Activated naive CD4-positive, alpha-beta T cell treated with anti-CD3 and anti-CD28 coated beads for 36 hours (primary cell): Measurements from ENCODE around the gene TDRD7. TPM values are rescaled to one million over a fixed set of nuclear protein-coding genes. Genes with fewer than 3 reads are reported as not detected.

ENCODE experiments used
- CTCF ChIA-PET: fragments of 350-600 bp; sonication (Branson Sonifier 250); formaldehyde crosslinking; loops from one replicate; lab custom pipeline; 2021; ENCODE audit warnings: antibody characterized with exemption; lab: Charles Lee
- DNase-seq: peaks from one replicate; pipeline ENCODE4 v3.0.0-alpha.2; 2020
- H3K27ac Mint-ChIP-seq: one replicate; pipeline ENCODE4 v1.8.0; 2021; ENCODE audit warnings: mild to moderate bottlenecking, mixed read lengths
- H3K27me3 Mint-ChIP-seq: one replicate; pipeline ENCODE4 v1.8.0; 2021; ENCODE audit warnings: low read depth, mixed read lengths
- H3K36me3 Mint-ChIP-seq: one replicate; pipeline ENCODE4 v1.8.0; 2021; ENCODE audit warnings: low read depth, mixed read lengths
- H3K4me1 Mint-ChIP-seq: one replicate; pipeline ENCODE4 v1.8.0; 2021; ENCODE audit warnings: low read depth, mixed read lengths
- H3K4me3 Mint-ChIP-seq: one replicate; pipeline ENCODE4 v1.8.0; 2021; ENCODE audit warnings: mild to moderate bottlenecking, moderate library complexity, mixed read lengths
- H3K9me3 Mint-ChIP-seq: one replicate; pipeline ENCODE4 v1.8.0; 2021; ENCODE audit warnings: mixed read lengths
- intact Hi-C: fragments of 100-400 bp; cut with micrococcal nuclease; formaldehyde crosslinking; loops from one replicate; pipeline ENCODE4 v1.15.1; 2023
- total RNA-seq, 2 experiments: library from RNA; stranded (reverse); gene quantifications; one replicate each; pipeline ENCODE4 v1.2.3, GENCODE V29; 2021

The TDRD7 gene
- total RNA-seq, 2 experiments from 2014 or later = 6.9 to 7.4 TPM

DNA sequence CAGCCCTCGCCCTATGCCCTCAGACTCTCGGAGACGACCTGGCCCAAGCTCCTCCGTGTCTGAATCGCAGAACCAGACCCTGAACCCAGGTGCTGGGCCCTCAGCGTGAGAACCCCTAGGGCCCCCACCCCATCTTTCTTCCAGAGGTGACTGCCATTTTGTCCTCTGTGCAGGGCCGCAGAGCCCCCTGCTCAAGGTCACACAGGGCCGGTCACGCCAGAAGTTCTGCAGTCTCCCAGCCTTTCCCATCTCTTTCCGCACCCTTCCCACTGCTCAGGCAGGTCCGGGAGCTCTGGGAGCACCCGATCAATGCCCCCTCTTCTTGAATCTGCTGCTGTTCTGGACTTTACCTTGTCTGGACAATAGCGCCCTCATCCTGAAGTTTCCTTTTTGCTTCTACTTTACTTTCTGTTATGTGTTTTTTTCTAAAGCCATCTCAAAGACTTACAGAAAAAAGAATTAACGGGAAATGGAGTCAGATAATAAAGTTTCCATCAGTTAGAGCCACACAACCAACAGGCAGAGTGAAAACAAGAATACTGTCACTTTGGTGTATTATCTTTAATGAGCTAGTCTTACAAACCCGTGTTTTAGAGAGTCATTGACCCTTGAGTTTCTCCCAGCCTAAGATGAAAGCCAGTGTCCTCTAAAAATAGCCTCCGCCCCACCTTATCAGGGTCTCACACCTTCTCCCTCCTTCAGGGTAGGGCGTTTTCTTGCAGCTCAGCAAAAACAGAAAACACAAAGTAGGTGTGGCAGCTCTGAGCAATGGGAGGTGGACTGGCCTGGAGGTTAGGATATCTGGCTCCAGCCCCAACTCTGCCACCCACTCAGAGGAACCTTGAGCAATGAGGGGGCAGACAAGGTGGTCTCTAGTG lies 91.3 kb downstream of the TDRD7 start:
- no peak for DNase-seq
- peaks cover 51% of the 10 kb centered on the region for H3K27me3 Mint-ChIP-seq
- CTCF ChIA-PET = interaction anchor here (1.5 to 3.9 kb wide), 2 partner anchors 35 to 96 kb away, joined by 5 to 21 read pairs; no protein-coding TSS in a partner anchor
- H3K27ac Mint-ChIP-seq = no peak overlapping the region
- no peaks in the 10 kb centered on the region for H3K36me3 Mint-ChIP-seq
- H3K4me1 Mint-ChIP-seq = peaks cover 17% of the 10 kb centered on the region
- H3K4me3 Mint-ChIP-seq = peak overlapping the region; percentile 64
- no peaks in the 10 kb centered on the region for H3K9me3 Mint-ChIP-seq
- intact Hi-C loops = loop anchor here (5.0 kb wide), 1 partner anchor 74 kb away; no protein-coding TSS in a partner anchor

DNA sequence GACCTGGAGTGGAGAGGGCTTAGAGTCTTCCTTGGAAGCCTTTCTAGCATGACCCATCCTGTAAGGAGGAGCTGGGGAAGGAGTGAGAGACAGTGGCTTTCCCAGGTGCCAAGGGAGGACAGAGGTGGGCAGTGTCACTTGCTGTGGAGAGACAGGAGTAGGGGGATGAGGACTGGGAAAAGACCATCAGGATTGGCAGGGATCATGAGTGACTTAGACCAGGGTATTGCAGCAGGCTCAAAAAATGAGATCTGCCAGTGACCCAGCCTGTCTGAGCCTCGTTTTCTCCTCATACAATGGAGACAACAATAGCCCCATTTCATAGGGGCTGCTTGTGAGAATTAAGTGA lies 91.9 kb downstream of the TDRD7 start:
- intact Hi-C loops = loop anchor here (5.0 kb wide), 1 partner anchor 73 kb away; no protein-coding TSS in a partner anchor
- no peaks in the 10 kb centered on the region for H3K36me3 Mint-ChIP-seq
- H3K27ac Mint-ChIP-seq = no peak overlapping the region
- no peak overlapping the region for H3K4me3 Mint-ChIP-seq
- CTCF ChIA-PET = interaction anchor here (1.5 to 3.9 kb wide), 2 partner anchors 35 to 95 kb away, joined by 5 to 21 read pairs; no protein-coding TSS in a partner anchor
- H3K27me3 Mint-ChIP-seq = peaks cover 51% of the 10 kb centered on the region
- H3K4me1 Mint-ChIP-seq = peaks cover 17% of the 10 kb centered on the region
- H3K9me3 Mint-ChIP-seq = no peaks in the 10 kb centered on the region
- DNase-seq = no peak

DNA sequence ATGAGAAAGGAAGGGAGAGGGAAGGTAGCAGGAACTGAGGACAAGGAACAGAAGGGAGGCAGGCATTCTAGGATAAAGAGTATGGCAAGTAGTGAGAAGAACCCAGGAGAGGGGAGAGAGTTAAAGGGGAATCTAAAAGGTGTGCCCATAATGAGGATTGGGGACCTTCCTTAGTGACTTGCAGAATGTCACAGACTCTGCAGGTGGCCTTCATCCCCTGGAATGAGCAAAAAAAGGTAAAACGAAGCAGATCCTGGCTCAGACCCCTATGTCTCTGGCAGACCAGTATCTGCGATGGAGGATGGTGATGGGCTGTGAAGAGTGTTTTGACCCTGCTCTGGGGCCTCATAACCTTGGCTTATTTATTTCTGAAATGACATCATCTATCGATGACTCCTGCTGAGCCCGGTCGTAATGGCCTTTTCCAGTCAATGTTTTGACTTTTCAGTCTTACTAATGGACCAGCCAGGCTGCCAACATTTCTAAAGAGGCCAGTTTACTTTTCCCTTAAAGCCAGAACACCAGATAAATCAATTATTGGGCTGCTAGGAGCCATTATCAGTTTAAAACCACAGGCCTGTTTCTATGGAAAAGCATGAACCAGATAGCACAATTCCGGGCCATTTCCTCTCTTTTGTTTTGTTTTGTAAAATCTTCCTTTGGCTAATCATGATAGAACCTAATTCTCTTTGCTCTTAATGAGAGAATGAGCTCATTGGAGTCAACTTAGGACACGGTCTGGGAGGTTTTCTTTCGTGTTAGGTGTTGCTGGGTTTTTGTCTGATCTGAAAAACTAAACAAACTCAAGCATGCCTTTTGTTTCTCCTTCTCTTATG lies 92.7 kb downstream of the TDRD7 start:
- no peak for DNase-seq
- Mint-ChIP-seq H3K27me3 (peaks cover 45% of the 10 kb centered on the region), H3K4me3 (no peak overlapping the region), H3K36me3 (no peaks in the 10 kb centered on the region), H3K27ac (no peak overlapping the region), H3K4me1 (peaks cover 17% of the 10 kb centered on the region), H3K9me3 (no peaks in the 10 kb centered on the region)
- intact Hi-C loops = loop anchor here (5.0 kb wide), 1 partner anchor 73 kb away; no protein-coding TSS in a partner anchor
- CTCF ChIA-PET = interaction anchor here (1.5 to 2.5 kb wide), 2 partner anchors 94 kb away, joined by 5 to 9 read pairs; no protein-coding TSS in a partner anchor

DNA sequence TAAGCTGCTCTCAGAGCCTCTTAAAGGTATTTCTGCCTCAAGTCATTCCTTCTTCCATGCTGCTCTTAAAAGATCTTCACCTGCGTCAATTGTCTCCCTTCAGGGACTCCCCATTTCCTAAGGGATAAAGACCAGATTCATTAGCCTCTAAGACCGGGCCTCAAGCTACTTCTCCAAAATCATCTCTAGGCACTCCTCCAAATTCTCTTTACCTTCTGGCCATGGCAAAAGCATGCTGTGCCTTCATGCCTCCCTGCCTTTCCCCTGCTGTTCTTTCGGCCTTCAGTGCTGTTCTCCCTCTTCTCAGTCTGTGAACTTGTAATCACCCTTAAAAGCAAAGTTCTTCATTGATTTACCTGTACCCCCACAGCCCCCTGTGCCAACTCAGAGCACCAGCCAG lies 93.9 kb downstream of the TDRD7 start:
- intact Hi-C loops = no loop called here
- H3K27ac Mint-ChIP-seq = no peak overlapping the region

DNA sequence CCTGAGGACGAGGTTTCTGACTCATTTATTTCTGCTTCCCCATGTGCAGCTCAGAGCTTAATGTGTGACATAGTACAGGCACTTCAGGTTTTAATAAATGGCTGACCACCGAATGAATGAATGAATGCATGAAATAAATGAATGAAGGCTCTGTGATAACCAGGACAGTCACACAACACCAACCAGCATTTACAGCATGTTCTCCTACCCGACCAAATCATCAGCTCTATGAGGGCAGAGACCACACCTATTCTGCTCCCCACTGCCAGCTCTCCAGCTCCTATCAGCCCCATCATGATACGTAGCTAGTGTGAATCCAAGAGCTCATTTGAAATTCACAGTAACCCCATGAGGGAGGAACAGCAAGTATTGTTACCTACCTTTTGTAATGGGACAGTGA lies 94.4 kb downstream of the TDRD7 start:
- Mint-ChIP-seq H3K4me1 (peaks cover 19% of the 10 kb centered on the region), H3K4me3 (no peak overlapping the region), H3K36me3 (no peaks in the 10 kb centered on the region), H3K27ac (no peak overlapping the region), H3K27me3 (peaks cover 32% of the 10 kb centered on the region), H3K9me3 (no peaks in the 10 kb centered on the region)
- intact Hi-C loops = no loop called here
- CTCF ChIA-PET = interaction anchor here (0.7 to 2.5 kb wide), 2 partner anchors 92 to 138 kb away, joined by 3 to 9 read pairs; no protein-coding TSS in a partner anchor
- no peak for DNase-seq

More for the DNA sequence above, 93.9 kb downstream of the TDRD7 start:
- CTCF ChIA-PET = interaction anchor here (0.7 to 2.5 kb wide), 2 partner anchors 93 to 138 kb away, joined by 3 to 9 read pairs; no protein-coding TSS in a partner anchor
- Mint-ChIP-seq H3K36me3 (no peaks in the 10 kb centered on the region), H3K27me3 (peaks cover 35% of the 10 kb centered on the region), H3K4me1 (peaks cover 18% of the 10 kb centered on the region), H3K9me3 (no peaks in the 10 kb centered on the region), H3K4me3 (no peak overlapping the region)
- DNase-seq = no peak

DNA sequence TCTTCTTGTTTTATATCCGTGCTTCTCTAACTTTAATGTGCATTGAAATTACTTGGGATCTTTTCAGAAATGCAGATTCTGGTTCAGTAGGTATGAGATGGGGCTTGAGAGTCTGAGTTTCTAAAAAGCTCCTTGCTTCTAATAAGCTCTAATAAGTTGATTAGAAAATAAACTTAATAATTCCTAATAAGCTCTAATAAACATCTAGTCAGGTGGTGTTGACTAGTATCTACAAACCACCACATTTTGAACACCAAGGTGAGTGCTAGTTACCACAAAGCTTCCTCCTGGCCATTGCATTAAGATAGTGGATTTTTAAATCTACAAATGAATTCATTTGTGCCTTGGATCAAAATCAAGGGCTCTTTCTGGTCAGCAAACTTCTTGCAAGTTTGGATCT lies 94.9 kb downstream of the TDRD7 start:
- intact Hi-C loops = no loop called here
- CTCF ChIA-PET = interaction anchor here (2.5 kb wide), 1 partner anchor 92 kb away, joined by 9 read pairs; no protein-coding TSS in a partner anchor

DNA sequence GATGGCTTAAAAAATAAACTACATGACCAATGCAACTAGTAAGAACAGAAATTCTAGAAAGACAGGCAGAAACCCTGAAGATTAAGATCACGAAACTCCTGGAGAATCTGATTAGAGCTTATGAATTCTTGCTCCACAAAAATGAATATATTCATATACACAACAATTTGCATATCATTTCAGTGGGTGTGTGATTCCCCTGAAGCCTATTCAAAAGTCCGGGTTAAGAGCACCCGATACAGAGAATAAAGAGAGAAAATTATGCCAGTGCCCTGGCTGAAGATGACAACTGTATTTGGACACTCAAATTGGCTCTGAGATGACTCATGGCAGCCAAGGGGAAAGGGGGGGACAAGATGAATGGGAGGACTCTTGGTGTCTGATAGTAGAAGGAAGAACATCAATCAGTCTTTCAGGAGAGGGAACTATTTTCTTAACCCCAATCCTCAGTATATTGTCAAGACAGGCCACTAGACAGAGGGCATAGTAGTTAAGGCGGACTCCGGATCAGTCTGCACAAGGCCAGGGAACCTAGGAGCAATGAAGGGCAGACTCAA lies 95.6 kb downstream of the TDRD7 start:
- H3K4me3 Mint-ChIP-seq = no peak overlapping the region
- peaks cover 17% of the 10 kb centered on the region for H3K4me1 Mint-ChIP-seq
- H3K9me3 Mint-ChIP-seq = no peaks in the 10 kb centered on the region
- no peak overlapping the region for H3K27ac Mint-ChIP-seq
- intact Hi-C loops = no loop called here
- CTCF ChIA-PET = interaction anchor here (2.5 kb wide), 1 partner anchor 91 kb away, joined by 9 read pairs; no protein-coding TSS in a partner anchor
- H3K36me3 Mint-ChIP-seq = no peaks in the 10 kb centered on the region
- H3K27me3 Mint-ChIP-seq = peaks cover 28% of the 10 kb centered on the region
- no peak for DNase-seq

More for the DNA sequence above, 94.9 kb downstream of the TDRD7 start:
- peaks cover 21% of the 10 kb centered on the region for H3K4me1 Mint-ChIP-seq
- no peak overlapping the region for H3K4me3 Mint-ChIP-seq
- no peak overlapping the region for H3K27ac Mint-ChIP-seq
- H3K9me3 Mint-ChIP-seq = no peaks in the 10 kb centered on the region
- DNase-seq = no peak
- no peaks in the 10 kb centered on the region for H3K36me3 Mint-ChIP-seq
- peaks cover 32% of the 10 kb centered on the region for H3K27me3 Mint-ChIP-seq

DNA sequence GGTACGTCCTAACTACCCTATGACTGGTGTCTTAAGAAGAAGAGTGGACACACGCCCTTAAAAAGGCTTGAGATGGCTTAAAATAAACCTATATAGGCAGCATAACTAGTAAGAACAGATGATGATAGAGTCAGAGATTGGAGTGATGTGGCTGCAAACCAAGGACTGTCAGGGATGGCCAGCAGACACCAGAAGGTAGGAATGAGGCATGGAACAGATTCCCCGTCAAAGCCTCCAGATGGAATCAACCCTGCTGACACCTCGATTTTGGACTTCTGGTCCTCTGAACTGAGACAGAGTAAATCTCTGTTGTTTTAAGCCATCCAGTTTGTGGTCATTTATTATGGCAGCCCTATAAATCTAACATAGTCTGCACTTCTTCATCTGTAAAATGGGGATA lies 97.0 kb downstream of the TDRD7 start:
- Mint-ChIP-seq H3K4me3 (no peak overlapping the region), H3K36me3 (no peaks in the 10 kb centered on the region), H3K4me1 (peaks cover 9% of the 10 kb centered on the region), H3K9me3 (no peaks in the 10 kb centered on the region), H3K27me3 (peaks cover 14% of the 10 kb centered on the region), H3K27ac (no peak overlapping the region)
- intact Hi-C loops = no loop called here
- CTCF ChIA-PET = no interaction called here
- no peak for DNase-seq

DNA sequence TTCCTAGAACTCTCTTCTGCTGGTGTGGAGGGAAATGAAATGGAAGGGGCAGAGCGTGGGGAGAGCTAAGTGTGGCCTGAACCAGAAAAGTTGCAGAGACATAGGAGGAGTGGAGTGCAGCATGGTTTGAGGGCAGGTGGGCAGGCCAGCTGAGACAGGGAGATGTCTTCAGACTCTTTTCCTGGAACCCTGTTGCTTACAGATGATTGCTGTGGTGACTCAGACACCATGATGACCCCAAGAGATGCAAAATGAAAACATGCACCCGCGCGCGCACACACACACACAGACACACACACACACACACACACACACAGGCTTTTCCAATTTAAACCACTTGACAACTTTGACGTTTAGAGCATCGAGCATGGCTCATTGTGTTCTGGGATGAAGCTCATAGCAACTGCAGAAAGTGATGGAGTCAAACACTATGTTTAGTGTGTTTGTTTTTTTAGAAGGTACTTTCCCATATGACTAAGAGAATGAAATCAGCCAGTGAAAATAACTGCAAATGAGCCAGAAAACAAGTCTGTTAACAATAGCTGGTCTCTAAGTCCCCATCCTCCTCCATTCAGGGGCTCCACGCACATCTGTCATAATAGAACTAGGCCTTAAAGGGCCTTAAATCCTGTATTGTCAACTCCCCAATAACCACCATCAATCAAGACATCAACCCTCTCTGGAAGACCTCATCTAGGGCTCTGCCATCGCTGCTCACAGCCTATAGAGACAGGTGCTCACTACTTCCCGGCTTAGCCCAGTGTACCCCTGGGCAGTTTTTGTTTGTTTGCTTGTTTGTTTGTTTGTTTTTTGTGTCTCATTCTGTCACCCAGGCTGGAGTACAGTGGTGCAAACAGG lies 99.1 kb downstream of the TDRD7 start:
- Mint-ChIP-seq H3K4me3 (no peak overlapping the region), H3K27ac (no peak overlapping the region)

DNA sequence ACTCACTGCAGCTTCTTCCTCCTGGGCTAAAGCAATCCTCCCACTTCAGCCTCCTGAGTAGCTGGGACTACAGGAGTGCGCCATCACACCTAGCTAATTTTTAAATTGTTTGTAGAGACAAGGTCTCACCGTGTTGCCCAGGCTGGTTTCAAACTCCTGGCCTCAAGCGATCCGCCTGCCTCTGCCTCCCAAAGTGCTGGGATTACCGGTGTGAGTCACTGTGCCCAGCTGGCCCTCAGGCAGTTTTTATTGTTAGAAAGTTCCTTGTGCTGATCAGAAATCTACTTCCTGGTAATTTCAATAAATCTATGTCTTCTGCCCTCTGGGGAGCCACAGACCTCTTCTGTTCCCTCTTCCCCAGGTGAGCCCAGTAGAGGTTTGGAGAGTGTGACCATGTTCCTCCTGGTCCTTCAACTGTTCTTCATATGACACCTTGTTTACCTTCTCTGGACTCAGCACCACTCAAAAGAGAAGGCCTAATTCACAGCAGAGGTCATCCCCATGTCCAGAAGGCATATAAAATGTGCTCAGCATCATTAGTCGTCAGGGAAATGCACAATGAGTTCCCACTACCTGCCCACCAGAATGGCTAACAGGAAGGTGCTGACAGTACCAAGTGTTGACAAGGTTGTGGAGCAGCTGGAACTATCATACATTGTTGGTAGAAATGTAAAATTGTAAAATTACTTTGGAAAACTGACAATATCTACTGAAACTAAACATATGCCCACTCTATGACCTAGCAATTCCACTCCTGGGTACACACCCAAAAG lies 99.9 kb downstream of the TDRD7 start:
- CTCF ChIA-PET = interaction anchor here (1.8 kb wide), 1 partner anchor 43 kb away, joined by 6 read pairs; no protein-coding TSS in a partner anchor
- Mint-ChIP-seq H3K36me3 (no peaks in the 10 kb centered on the region), H3K9me3 (no peaks in the 10 kb centered on the region), H3K27ac (peak overlapping the region; percentile 14), H3K27me3 (peaks cover 12% of the 10 kb centered on the region), H3K4me3 (no peak overlapping the region), H3K4me1 (peaks cover 9% of the 10 kb centered on the region)
- intact Hi-C loops = no loop called here
- no peak for DNase-seq

More for the DNA sequence above, 99.1 kb downstream of the TDRD7 start:
- peak; percentile 14 for DNase-seq
- Mint-ChIP-seq H3K4me1 (peaks cover 9% of the 10 kb centered on the region), H3K27me3 (peaks cover 4% of the 10 kb centered on the region), H3K9me3 (no peaks in the 10 kb centered on the region), H3K36me3 (no peaks in the 10 kb centered on the region)
- CTCF ChIA-PET = interaction anchor here (0.6 to 1.8 kb wide), 4 partner anchors 11 to 88 kb away, joined by 3 to 6 read pairs (median 5); no protein-coding TSS in a partner anchor
- intact Hi-C loops = no loop called here
